ENCODE results near the gene KCNJ6. TPM values are rescaled to one million over a fixed set of nuclear protein-coding genes. Genes with fewer than 3 reads are reported as not detected.
A peak's percentile ranks its signal among the peaks of the same experiment; 100 is the strongest.

KCNJ6 gene
- total RNA-seq, 1 experiment from 2014 or later = 1.2 TPM

DNA sequence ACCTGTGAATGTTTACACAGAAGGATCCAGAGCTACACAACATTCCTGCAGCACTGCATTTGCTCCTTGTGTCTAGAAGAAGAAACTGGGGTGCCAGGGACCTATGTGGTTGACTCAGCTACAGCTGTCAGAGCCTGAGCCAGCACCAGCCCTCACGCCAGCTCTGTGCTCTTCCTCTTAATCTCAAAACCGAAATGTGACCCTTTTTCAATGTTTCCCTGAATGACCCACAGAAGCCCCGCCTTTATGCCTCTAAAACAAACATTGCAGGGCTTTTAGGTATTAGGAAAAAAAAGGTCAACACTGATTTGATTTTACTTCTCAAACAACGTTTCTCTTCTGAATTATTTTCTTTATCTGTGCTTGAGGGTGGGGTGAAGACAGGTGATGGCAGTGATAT, 289.2 kb downstream of the KCNJ6 start:
- no peaks in the 10 kb centered on the region; the same call in 1 of the 2 replicates for H3K27me3 Mint-ChIP-seq (ENCODE audit: low read depth)
- no peak for DNase-seq
- no peak overlapping the region for H3K4me2 ChIP-seq (ENCODE audit: insufficient read depth, insufficient read length, low read length)
- H4K91ac ChIP-seq (ENCODE audit: insufficient read length, low read depth, low read length) = no peak overlapping the region
- H3K14ac ChIP-seq (ENCODE audit: insufficient read depth, low read length) = no peak overlapping the region
- no peak overlapping the region for H2AK5ac ChIP-seq (ENCODE audit: insufficient read length, low read length)
- H3K36me3 Mint-ChIP-seq (ENCODE audit: insufficient read depth in 1 of 3, low read depth in 3 of 3) = peaks cover 4 to 21% (median 9%) of the 10 kb centered on the region in 3 experiments; a peak in 5 of 7 replicates
- no peak overlapping the region for H2AFZ ChIP-seq (ENCODE audit: low read length)
- peaks cover 13% of the 10 kb centered on the region; the same call in 1 of the 2 replicates for H3K4me1 ChIP-seq (ENCODE audit: insufficient read depth, low read length)
- no peak overlapping the region for H2BK120ac ChIP-seq (ENCODE audit: low read depth, low read length, poor library complexity, severe bottlenecking)
- H3K4me1 Mint-ChIP-seq = peaks cover 51 to 53% of the 10 kb centered on the region in 2 experiments
- no peak overlapping the region for H4K8ac ChIP-seq (replicated peaks; ENCODE audit: insufficient read length, low read depth, low read length)
- H3K9me3 ChIP-seq (ENCODE audit: control insufficient read depth, low read depth, low read length) = no peaks in the 10 kb centered on the region
- no peak overlapping the region for H2BK15ac ChIP-seq (ENCODE audit: low read depth, low read length)
- H3K4ac ChIP-seq (ENCODE audit: low read depth, low read length) = no peak overlapping the region
- no peak overlapping the region for H3K18ac ChIP-seq (ENCODE audit: insufficient read length, low read depth, low read length)
- H2BK20ac ChIP-seq (ENCODE audit: low read depth, low read length, poor library complexity, severe bottlenecking) = no peak overlapping the region
- peaks cover 12 to 14% of the 10 kb centered on the region in 2 experiments for H3K9me3 Mint-ChIP-seq
- H3K27ac Mint-ChIP-seq = peak overlapping the region in 1 of 3 experiments; percentile 20; a peak in 1 of 7 replicates
- no peaks in the 10 kb centered on the region for H3K27me3 ChIP-seq (ENCODE audit: insufficient read depth, low read length)
- no peaks in the 10 kb centered on the region for H4K20me1 ChIP-seq (ENCODE audit: control insufficient read depth, insufficient read depth, insufficient read length)
- H3K79me1 ChIP-seq (ENCODE audit: insufficient read depth, low read depth, low read length, poor library complexity, severe bottlenecking) = no peaks in the 10 kb centered on the region
- H4K5ac ChIP-seq (ENCODE audit: insufficient read length, low read depth, low read length) = no peak overlapping the region
- no peak overlapping the region for H3K56ac ChIP-seq (ENCODE audit: insufficient read length, low read depth, low read length)
- no peaks in the 10 kb centered on the region for H3K79me2 ChIP-seq (ENCODE audit: insufficient read depth, low read length)
- H3K27ac ChIP-seq (ENCODE audit: insufficient read length, low read depth, low read length) = no peak overlapping the region
- no peak overlapping the region for H3K23ac ChIP-seq (ENCODE audit: insufficient read length, low read depth, low read length)
- no peaks in the 10 kb centered on the region for H3K23me2 ChIP-seq (ENCODE audit: insufficient read length, low read depth, low read length, poor library complexity, severe bottlenecking)
- no peak overlapping the region for H2BK12ac ChIP-seq (ENCODE audit: insufficient read length, low read depth, low read length)
- H3K9ac ChIP-seq (ENCODE audit: extremely low read depth, insufficient read length, low read length) = no peak overlapping the region
- TF ChIP-seq, protein P1, sequence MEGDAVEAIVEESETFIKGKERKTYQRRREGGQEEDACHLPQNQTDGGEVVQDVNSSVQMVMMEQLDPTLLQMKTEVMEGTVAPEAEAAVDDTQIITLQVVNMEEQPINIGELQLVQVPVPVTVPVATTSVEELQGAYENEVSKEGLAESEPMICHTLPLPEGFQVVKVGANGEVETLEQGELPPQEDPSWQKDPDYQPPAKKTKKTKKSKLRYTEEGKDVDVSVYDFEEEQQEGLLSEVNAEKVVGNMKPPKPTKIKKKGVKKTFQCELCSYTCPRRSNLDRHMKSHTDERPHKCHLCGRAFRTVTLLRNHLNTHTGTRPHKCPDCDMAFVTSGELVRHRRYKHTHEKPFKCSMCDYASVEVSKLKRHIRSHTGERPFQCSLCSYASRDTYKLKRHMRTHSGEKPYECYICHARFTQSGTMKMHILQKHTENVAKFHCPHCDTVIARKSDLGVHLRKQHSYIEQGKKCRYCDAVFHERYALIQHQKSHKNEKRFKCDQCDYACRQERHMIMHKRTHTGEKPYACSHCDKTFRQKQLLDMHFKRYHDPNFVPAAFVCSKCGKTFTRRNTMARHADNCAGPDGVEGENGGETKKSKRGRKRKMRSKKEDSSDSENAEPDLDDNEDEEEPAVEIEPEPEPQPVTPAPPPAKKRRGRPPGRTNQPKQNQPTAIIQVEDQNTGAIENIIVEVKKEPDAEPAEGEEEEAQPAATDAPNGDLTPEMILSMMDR (conservative IDR thresholded peaks at IDR 0.05) = no peak
- no peak overlapping the region for H3K4me3 Mint-ChIP-seq
- WGBS (ENCODE audit: extremely low coverage, insufficient read length, low lambda C conversion rate) = no CpG with 5 or more reads among the region's 4 CpGs
- no peak overlapping the region for H2BK5ac ChIP-seq (ENCODE audit: insufficient read length, low read length)
- H3T11ph ChIP-seq (ENCODE audit: low read length) = no peak overlapping the region

Measured in H9 (cell line).